Liver (tissue), 9 donors: ENCODE data around the gene FTO. TPM values are rescaled to one million over a fixed set of nuclear protein-coding genes. Genes with fewer than 3 reads are reported as not detected.

Experiments
- DNase-seq: peaks from one replicate; pipeline ENCODE4 v3.0.0-alpha.2; 2017; ENCODE audit warnings: low spot score
- H3K27ac ChIP-seq, 2 donors: one replicate each; pipeline ENCODE4 v1.7.0; 2013; ENCODE audit warnings: inconsistent platforms in 2 of 2, low read length in 2 of 2, control low read depth in 1 of 2, low read depth in 1 of 2, mild to moderate bottlenecking in 1 of 2
- H3K27me3 ChIP-seq, 4 donors: one replicate each; pipeline versions ENCODE4 v1.6.1 to v1.7.0; 2013; ENCODE audit warnings: low read length in 3 of 4, inconsistent platforms in 1 of 4, mild to moderate bottlenecking in 1 of 4, moderate library complexity in 1 of 4; ENCODE audit not compliant: control insufficient read depth in 4 of 4, insufficient read depth in 4 of 4
- H3K36me3 ChIP-seq, 4 donors: one replicate each; pipeline versions ENCODE4 v1.6.1 to v1.7.0; 2013; ENCODE audit warnings: low read length in 3 of 4, mild to moderate bottlenecking in 3 of 4, low read depth in 1 of 4, moderate library complexity in 1 of 4; ENCODE audit not compliant: control insufficient read depth in 4 of 4, insufficient read depth in 3 of 4
- H3K4me1 ChIP-seq, 4 donors: one replicate each; pipeline versions ENCODE4 v1.6.1 to v1.7.0; 2013; ENCODE audit warnings: low read length in 3 of 4, mild to moderate bottlenecking in 3 of 4, moderate library complexity in 1 of 4; ENCODE audit not compliant: control insufficient read depth in 4 of 4, insufficient read depth in 4 of 4
- H3K4me3 ChIP-seq, 3 donors: one replicate each; pipeline versions ENCODE4 v1.6.1 to v1.7.0; 2013; ENCODE audit warnings: low read length in 3 of 3, control low read depth in 1 of 3, low read depth in 1 of 3, mild to moderate bottlenecking in 1 of 3
- H3K9ac ChIP-seq, 2 donors: one replicate each; pipeline ENCODE4 v1.7.0; 2013; ENCODE audit warnings: low read length in 2 of 2, mild to moderate bottlenecking in 2 of 2, moderate library complexity in 2 of 2, control low read depth in 1 of 2, low read depth in 1 of 2
- H3K9me3 ChIP-seq, 4 donors: one replicate each; pipeline versions ENCODE4 v1.6.1 to v1.7.0; 2013; ENCODE audit warnings: low read length in 3 of 4; ENCODE audit not compliant: control insufficient read depth in 4 of 4
- EGR1 ChIP-seq, 2 donors: IDR thresholded peaks; 2 replicates each; pipeline ENCODE4 v1.6.1; 2016 to 2018; ENCODE audit warnings: antibody characterized with exemption in 2 of 2, low read depth in 2 of 2
- FOXA1 ChIP-seq: IDR thresholded peaks from 2 replicates; pipeline ENCODE4 v1.6.1; 2016; ENCODE audit warnings: antibody characterized with exemption
- FOXA2 ChIP-seq: IDR thresholded peaks from 2 replicates; pipeline ENCODE4 v1.6.1; 2016; ENCODE audit warnings: antibody characterized with exemption
- GABPA ChIP-seq, 2 donors: IDR thresholded peaks in 1 of 2; conservative IDR thresholded peaks in 1 of 2; 2 replicates each; pipeline ENCODE4 v1.6.1; 2016; ENCODE audit warnings: antibody characterized with exemption in 2 of 2, mild to moderate bottlenecking in 1 of 2, moderate library complexity in 1 of 2
- HNF4A ChIP-seq, 2 donors: conservative IDR thresholded peaks; 2 replicates each; pipeline ENCODE4 v1.6.1; 2016; ENCODE audit warnings: antibody characterized with exemption in 2 of 2, mild to moderate bottlenecking in 2 of 2
- HNF4G ChIP-seq: IDR thresholded peaks from 2 replicates; pipeline ENCODE4 v1.6.1; 2016; ENCODE audit warnings: antibody characterized with exemption
- JUND ChIP-seq, 2 donors: IDR thresholded peaks; 2 replicates each; pipeline ENCODE4 v1.6.1; 2016; ENCODE audit warnings: antibody characterized with exemption in 2 of 2
- NR2F2 ChIP-seq: IDR thresholded peaks from 2 replicates; pipeline ENCODE4 v1.6.1; 2016; ENCODE audit warnings: antibody characterized with exemption
- RXRA ChIP-seq, 2 donors: IDR thresholded peaks; 2 replicates each; pipeline ENCODE4 v1.6.1; 2017 to 2018; ENCODE audit warnings: antibody characterized with exemption in 2 of 2, mild to moderate bottlenecking in 1 of 2
- SP1 ChIP-seq: IDR thresholded peaks from 2 replicates; pipeline ENCODE4 v1.6.1; 2018; ENCODE audit warnings: antibody characterized with exemption, mild to moderate bottlenecking
- TAF1 ChIP-seq: conservative IDR thresholded peaks from 2 replicates; pipeline ENCODE4 v1.6.1; 2016; ENCODE audit warnings: antibody characterized with exemption, mild to moderate bottlenecking
- YY1 ChIP-seq: IDR thresholded peaks from 2 replicates; pipeline ENCODE4 v1.6.1; 2016; ENCODE audit warnings: antibody characterized with exemption, mild to moderate bottlenecking
- ZBTB33 ChIP-seq: IDR thresholded peaks from 2 replicates; pipeline ENCODE4 v1.6.1; 2016; ENCODE audit warnings: antibody characterized with exemption
- WGBS: extraction: QIAGEN DNeasy Blood & Tissue Kit; methylation state at CpG from one replicate; pipeline ENCODE4 v1.1.7; 2013; 5-methylcytosine and 5-hydroxymethylcytosine counted together
- polyA plus RNA-seq, 2 donors: library from polyadenylated mRNA; stranded (reverse) in 1 of 2; unstranded in 1 of 2; fragments of 200-250 nt in 1 of 2; fragments of >200 nt in 1 of 2; fragmentation: Nextera tagmentation in 1 of 2; extraction: Ambion mirVana in 1 of 2; gene quantifications; one replicate each; pipeline versions ENCODE4 v1.2.1 to v1.2.3, GENCODE V29; 2013 to 2015
- total RNA-seq, 2 donors: library from RNA; depleted of rRNA; stranded (reverse); fragments of >200 nt; gene quantifications; one replicate each; pipeline ENCODE4 v1.2.3, GENCODE V29; 2014
- TF ChIP-seq, protein P1 (sequence below): fragments of 150-350 bp; IDR thresholded peaks from 2 replicates; pipeline ENCODE4 v1.5.1; 2017; ENCODE audit warnings: improper control_type of control experiment, low read depth, low read length; ENCODE audit not compliant: missing input control
- TF ChIP-seq, protein P2 (sequence below): IDR thresholded peaks from 2 replicates; pipeline ENCODE4 v1.6.1; 2016; ENCODE audit warnings: antibody characterized with exemption, mild to moderate bottlenecking
- TF ChIP-seq, protein P3 (sequence below): IDR thresholded peaks from 2 replicates; pipeline ENCODE4 v1.6.1; 2016; ENCODE audit warnings: antibody characterized with exemption
- TF ChIP-seq, protein P4 (sequence below): IDR thresholded peaks from 2 replicates; pipeline ENCODE4 v1.6.1; 2016; ENCODE audit warnings: antibody characterized with exemption
- donor health status: healthy.
- donor health status: healthy.
- donor health status: healthy.
- donor health status: healthy.
- donor health status: healthy.

FTO gene
- total and polyA plus RNA-seq, 4 donors = 12.0 to 54.2 (median 24.6) TPM

- Histone ChIP-seq H3K9me3 (no peaks in the 10 kb centered on the region), H3K4me3 (no peak overlapping the region), H3K4me1 (no peaks in the 10 kb centered on the region), H3K27me3 (no peaks in the 10 kb centered on the region), H3K9ac (no peak overlapping the region), H3K27ac (no peak overlapping the region), H3K36me3 (peaks cover 0 to 14% (median 5%) of the 10 kb centered on the region in 4 donors)
- DNase-seq = no peak
- WGBS = 94% methylated on average over 3 of the region's 3 CpGs
- TF ChIP-seq FOXA1 = no peak
- no peak for TF ChIP-seq HNF4G
- TF ChIP-seq SP1 = no peak
- no peak for TF ChIP-seq RXRA (IDR thresholded peaks at IDR 0.05)
- TF ChIP-seq JUND (IDR thresholded peaks at IDR 0.05) = no peak
- TF ChIP-seq, protein P1, sequence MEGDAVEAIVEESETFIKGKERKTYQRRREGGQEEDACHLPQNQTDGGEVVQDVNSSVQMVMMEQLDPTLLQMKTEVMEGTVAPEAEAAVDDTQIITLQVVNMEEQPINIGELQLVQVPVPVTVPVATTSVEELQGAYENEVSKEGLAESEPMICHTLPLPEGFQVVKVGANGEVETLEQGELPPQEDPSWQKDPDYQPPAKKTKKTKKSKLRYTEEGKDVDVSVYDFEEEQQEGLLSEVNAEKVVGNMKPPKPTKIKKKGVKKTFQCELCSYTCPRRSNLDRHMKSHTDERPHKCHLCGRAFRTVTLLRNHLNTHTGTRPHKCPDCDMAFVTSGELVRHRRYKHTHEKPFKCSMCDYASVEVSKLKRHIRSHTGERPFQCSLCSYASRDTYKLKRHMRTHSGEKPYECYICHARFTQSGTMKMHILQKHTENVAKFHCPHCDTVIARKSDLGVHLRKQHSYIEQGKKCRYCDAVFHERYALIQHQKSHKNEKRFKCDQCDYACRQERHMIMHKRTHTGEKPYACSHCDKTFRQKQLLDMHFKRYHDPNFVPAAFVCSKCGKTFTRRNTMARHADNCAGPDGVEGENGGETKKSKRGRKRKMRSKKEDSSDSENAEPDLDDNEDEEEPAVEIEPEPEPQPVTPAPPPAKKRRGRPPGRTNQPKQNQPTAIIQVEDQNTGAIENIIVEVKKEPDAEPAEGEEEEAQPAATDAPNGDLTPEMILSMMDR = no peak
- TF ChIP-seq, protein P2, sequence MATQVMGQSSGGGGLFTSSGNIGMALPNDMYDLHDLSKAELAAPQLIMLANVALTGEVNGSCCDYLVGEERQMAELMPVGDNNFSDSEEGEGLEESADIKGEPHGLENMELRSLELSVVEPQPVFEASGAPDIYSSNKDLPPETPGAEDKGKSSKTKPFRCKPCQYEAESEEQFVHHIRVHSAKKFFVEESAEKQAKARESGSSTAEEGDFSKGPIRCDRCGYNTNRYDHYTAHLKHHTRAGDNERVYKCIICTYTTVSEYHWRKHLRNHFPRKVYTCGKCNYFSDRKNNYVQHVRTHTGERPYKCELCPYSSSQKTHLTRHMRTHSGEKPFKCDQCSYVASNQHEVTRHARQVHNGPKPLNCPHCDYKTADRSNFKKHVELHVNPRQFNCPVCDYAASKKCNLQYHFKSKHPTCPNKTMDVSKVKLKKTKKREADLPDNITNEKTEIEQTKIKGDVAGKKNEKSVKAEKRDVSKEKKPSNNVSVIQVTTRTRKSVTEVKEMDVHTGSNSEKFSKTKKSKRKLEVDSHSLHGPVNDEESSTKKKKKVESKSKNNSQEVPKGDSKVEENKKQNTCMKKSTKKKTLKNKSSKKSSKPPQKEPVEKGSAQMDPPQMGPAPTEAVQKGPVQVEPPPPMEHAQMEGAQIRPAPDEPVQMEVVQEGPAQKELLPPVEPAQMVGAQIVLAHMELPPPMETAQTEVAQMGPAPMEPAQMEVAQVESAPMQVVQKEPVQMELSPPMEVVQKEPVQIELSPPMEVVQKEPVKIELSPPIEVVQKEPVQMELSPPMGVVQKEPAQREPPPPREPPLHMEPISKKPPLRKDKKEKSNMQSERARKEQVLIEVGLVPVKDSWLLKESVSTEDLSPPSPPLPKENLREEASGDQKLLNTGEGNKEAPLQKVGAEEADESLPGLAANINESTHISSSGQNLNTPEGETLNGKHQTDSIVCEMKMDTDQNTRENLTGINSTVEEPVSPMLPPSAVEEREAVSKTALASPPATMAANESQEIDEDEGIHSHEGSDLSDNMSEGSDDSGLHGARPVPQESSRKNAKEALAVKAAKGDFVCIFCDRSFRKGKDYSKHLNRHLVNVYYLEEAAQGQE = no peak
- TF ChIP-seq, protein P3, sequence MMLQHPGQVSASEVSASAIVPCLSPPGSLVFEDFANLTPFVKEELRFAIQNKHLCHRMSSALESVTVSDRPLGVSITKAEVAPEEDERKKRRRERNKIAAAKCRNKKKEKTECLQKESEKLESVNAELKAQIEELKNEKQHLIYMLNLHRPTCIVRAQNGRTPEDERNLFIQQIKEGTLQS = no peak
- no peak for TF ChIP-seq NR2F2
- no peak for TF ChIP-seq GABPA (IDR thresholded peaks at IDR 0.05 in 1 of 2, conservative IDR thresholded peaks at IDR 0.05 in 1 of 2)
- no peak for TF ChIP-seq FOXA2
- TF ChIP-seq, protein P4, sequence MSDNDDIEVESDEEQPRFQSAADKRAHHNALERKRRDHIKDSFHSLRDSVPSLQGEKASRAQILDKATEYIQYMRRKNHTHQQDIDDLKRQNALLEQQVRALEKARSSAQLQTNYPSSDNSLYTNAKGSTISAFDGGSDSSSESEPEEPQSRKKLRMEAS = no peak
- TF ChIP-seq YY1 = no peak
Measured at GRCh38 chr16:53829186-53829747, 125.3 kb downstream of the FTO start.

DNA sequence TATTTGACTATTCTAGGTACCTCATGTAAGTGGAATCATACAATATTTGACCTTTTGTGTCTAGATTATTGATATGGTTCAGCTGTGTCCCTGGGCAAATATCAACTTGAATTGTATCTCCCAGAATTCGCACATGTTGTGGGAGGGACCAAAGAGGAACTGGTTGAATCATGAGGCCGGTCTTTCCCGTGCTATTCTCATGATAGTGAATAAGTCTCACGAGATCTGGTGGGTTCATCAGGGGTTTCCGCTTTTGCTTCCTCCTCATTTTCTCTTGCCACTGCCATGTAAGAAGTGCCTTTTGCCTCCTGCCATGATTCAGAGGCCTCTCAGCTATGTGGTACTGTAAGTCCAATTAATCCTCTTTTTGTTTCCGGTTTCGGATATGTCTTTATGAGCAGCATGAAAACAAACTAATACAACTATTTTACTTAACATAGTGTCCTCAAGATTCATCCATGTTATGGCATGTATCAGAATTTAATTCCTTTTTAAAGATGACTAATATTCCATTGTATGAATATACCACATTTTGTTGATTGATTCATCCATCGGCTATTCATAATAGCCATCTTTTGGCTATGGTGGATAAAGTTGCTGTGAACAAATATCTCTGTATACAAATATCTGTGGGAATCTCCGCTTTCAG, 129.1 kb downstream of the FTO start:
- Histone ChIP-seq H3K4me1 (no peaks in the 10 kb centered on the region), H3K4me3 (no peak overlapping the region), H3K9ac (no peak overlapping the region), H3K27me3 (no peaks in the 10 kb centered on the region), H3K27ac (no peak overlapping the region), H3K36me3 (no peaks in the 10 kb centered on the region), H3K9me3 (no peaks in the 10 kb centered on the region)
- WGBS = 97% methylated on average over 9 of the region's 9 CpGs
- TF ChIP-seq, protein P4 = no peak
- TF ChIP-seq SP1 = no peak
- TF ChIP-seq EGR1 (IDR thresholded peaks at IDR 0.05; ENCODE audit: low read depth in 2 of 2) = no peak
- TF ChIP-seq ZBTB33 = no peak
- TF ChIP-seq GABPA (IDR thresholded peaks at IDR 0.05 in 1 of 2, conservative IDR thresholded peaks at IDR 0.05 in 1 of 2) = no peak
- no peak for TF ChIP-seq TAF1
- TF ChIP-seq, protein P3 = no peak
- no peak for TF ChIP-seq HNF4A (conservative IDR thresholded peaks at IDR 0.05)
- no peak for DNase-seq
